Measurements from ENCODE around the gene SAG.
"Not testable (repeated sequence)": the region's sequence is repeated elsewhere in the genome, so short reads cannot be mapped to it uniquely, and the experiment has no call there.

The SAG gene

DNA sequence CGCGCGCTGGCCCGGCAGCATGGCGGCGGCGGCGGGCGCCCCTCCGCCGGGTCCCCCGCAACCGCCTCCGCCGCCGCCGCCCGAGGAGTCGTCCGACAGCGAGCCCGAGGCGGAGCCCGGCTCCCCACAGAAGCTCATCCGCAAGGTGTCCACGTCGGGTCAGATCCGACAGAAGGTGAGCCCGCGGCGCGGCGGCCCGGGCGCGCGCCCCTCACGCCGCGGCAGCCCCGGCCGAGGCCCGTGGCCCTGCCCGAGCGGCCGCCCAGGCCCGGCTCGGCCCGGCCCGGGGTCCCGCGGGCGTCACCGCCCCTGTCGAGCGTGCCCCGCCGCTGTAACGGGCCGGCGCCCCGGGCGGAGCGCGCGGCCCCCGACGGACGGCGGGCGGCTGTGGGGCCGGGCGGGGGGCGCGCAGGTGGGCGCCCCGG lies 46.9 kb downstream of the SAG start:
- no peak for DNase-seq (ENCODE audit: low spot score)

DNA sequence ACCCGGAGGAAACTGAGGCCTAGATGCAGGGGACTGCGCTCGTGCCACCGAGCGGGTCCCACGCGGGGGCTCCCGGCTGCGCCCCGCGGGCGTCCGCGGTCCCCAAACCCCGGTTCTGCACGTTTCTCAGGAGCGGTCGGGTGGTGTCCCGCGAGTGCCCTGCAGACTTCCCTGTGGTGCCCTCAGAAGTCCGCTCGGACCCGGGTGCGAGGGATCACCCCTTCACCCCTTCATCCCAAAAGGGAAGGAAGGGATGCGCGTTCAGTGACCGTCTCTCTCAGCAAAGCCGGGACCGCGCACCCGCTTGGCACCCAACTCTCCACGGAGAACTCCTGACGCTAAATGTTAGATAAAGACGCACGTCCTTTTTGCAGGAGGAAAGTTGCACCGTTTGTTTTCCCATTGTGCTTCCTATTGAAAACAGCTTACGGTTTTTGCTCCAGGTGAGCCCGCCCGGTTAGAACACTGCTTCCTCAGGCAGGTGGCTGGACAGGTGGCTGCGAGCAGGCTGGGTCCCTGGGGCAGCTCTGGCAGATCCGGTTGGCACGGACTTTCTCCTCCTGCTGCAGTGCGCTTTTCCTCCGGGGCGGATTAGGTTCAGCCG lies 47.5 kb downstream of the SAG start:
- no peak for DNase-seq (ENCODE audit: low spot score)

DNA sequence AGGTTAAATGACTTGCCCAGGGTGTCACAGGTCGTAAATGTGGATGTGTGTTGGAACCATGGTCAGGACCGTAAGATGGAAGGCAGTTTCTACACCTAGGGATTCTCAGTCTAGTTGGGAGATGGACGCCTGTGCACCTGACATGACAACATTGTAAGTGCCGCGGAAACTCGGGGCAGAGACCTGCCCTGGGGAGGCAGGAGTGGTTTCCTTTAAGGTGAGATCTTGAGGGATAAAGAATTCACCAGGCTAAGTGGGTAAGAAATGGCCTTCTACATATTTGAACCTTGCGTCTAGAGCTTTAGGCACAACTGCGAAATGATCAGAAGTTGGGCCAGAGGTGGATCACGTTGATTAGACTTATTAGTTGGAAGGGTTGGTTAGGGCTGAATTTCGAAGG lies 48.3 kb downstream of the SAG start:
- no peak for DNase-seq (ENCODE audit: low spot score)

DNA sequence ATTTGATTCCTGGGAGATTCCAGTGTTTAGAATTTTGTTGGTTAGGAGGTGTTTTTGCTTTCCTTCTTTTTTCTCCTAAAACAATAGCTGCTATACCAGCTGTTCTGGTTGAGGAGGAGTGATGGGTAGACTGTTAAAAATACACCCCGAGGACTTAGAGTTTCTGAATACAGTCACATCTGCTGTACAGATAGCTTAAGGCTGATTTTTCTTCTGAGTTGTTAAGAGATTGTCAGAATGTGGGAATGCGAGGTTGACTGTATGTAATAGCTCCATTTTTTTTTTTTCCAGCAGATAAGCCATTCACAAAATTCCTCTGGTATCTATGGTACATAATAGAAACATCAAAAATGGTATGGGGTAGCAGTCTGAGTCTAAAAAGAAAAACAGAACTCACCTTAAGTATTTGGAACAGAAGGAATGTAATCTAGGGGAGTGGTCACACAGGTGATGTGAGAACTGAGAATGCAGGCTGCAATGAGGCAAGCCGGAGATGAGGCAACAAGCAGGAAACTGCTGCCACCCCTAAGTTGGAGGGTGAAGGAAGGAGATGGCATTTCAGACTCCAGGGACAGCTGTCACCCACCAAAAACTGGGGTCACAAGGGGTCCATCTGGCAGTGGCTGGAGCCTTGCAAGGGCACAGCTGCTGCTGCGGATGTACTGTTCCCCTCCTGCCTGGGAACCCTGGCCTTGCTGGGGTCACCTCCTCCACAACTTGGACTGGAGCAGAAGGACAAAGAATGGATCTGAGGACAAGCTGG lies 49.1 kb downstream of the SAG start:
- DNase-seq (ENCODE audit: low spot score): no peak

DNA sequence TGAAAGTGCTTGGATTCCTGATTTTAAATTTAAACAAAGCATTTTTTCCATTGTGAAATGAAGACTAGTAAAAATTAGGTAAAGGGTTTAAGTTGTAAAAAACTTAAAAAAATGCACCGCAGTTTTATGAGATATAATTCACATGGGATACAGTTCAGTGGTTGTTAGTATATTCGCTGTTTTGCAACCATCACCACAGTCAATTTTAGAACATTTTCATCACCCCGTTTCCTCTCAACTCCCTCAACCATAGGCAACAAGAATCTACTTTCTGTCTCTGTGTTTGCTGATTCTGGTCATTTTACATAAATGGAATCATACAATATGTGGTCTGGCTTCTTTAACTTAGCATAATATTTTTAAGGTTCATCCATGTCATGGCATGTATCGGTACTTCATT lies 50.7 kb downstream of the SAG start:
- DNase-seq (ENCODE audit: low spot score): no peak

DNA sequence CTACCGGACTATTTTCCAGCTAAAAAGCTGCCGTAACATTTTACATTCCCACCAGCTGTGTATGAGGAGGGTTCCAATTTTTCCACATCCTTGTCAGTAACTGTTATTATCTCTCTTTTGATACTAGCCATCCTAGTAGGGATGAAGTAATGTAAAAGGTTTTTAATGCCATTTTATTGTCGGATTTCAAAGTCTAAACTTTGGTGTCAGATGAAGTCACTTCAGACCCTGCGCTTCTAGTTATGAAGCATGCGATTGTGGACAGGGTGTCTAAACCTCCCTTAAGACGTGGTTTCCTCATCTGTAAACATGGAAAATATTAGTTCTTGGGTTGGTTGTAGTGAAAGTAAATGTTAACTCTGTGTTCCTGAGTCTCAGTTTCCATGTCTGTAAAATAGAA lies 51.3 kb downstream of the SAG start:
- no peak for DNase-seq (ENCODE audit: low spot score)

DNA sequence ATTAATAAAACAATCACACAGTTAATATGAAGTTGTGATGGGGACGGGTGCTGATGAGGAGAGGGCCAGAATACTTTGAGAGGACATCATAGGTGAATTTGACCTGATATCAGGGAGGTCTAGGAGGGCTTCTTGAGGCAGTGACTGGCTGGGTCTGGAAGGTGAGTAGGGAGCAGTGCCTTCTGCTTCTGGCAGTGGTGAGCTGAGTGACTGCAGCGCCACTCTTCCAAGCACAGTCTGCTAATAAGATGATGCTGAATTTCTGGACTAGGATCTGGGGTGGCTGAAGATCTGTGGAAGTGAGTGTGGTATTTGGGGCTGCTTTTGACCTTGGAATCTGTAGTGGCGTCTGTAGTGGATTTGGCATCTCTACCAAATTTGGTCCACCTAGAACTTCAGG lies 52.2 kb downstream of the SAG start:
- DNase-seq (ENCODE audit: low spot score): no peak

DNA sequence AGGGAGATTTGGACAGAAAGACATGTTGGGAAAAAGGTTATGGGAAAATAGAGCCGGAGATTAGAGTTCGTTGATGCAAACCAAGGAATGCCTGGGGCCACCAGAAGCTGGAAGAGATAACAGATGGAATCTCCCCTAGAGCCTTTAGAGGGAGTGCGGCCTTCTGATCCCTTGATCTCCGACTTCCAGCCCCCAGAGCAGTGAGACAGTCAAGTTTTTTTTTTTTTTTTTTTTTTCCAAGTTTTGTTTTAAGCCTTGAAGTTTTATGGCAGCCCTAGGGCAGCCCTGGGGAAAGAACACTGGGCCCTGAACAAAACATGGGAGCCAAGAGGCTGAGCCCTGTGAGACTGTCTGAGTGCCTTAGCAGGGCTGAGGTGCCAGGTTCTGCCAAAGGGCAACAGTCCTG lies 53.2 kb downstream of the SAG start:
- DNase-seq (ENCODE audit: low spot score): no peak

DNA sequence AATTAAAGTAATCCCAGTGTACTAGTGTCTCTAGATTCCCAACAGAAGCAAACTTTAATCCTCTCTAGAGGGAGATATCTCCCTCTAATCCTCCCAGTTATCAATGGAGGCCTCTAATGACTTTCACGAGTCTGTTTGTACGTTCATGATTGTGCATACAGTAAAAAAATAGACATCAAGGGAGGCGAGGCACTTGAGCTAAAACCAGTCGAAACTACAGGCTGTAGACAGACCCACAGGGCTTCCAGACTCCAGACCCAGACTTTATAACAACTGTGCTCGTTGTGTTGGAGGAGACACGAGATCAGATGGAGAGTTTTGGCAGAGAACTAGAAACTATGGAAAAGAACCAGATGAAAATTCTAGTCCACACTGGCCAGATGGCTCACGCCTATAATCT lies 53.7 kb downstream of the SAG start:
- no peak for DNase-seq (ENCODE audit: low spot score)

DNA sequence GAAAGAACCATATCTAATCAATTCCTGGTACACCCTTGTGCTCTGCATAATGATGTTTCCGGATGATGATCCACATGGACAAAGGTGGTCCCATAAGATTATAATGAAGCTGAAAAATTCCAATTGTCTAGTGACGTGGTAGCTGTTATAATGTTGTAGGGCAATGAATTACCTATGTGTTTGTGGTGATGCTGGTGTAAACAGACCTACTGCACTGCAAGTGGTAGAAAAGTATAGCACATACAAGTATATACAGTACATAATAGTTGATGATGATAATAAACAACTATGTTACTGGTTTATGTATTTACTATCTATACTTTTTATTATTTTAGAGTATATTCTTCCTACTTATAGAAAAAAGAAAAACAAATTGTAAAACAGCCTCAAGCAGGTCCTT lies 55.1 kb downstream of the SAG start:
- no peak for DNase-seq (ENCODE audit: low spot score)

DNA sequence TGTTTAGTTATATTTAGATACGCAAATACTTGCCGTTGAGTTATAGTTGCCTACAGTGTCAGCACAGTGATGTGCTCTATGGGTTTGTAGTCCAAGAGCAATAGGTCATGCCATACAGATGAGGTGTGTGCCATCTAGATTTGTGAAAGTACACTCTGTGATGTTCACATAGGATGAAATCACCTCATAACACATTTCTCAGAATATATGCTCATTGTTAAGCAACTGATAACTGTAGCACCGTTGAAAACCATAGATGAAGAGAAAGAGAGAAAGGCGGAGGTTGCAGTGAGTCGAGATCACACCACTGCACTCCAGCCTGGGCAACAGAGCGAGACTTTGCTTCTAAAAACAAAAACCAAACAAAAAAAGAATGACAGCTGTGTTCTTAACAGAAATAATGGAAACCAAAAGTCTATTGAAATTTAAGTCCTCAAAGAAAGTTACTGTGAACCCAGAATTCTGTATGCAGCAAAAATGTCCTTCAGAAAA lies 56.2 kb downstream of the SAG start:
- no peak for DNase-seq (ENCODE audit: low spot score)

DNA sequence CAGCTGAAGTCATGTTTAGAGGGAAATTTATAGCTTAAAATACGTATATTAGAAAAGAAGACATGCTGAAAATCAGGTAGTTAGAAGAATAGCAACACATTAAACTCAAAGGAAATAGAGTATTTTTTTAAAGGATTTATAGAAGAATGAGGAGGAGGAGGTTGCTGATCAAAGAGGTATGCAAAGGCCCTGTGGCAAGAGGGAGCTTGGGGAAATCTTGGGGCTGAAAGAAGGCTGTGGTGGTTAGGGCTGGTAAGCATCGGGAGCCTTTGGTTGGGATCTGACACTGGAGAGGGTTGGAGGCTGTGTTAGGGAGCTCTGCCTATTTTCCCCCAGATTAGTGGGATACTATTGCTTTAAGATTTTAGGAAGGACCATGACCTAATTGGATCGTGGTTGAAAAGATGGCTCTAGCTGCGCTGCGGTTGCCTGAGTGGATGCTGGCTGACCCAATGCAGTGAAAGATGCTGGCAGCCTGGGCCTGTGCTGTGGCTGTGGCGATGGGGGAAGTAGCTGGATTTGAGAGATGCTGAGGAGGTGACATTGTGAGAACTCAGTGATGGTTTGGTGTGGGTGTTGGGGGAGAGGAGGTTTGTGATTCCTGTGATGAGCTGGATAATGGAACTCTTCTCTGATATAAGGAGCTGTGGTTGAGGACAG lies 58.4 kb downstream of the SAG start:
- no peak for DNase-seq (ENCODE audit: low spot score)

DNA sequence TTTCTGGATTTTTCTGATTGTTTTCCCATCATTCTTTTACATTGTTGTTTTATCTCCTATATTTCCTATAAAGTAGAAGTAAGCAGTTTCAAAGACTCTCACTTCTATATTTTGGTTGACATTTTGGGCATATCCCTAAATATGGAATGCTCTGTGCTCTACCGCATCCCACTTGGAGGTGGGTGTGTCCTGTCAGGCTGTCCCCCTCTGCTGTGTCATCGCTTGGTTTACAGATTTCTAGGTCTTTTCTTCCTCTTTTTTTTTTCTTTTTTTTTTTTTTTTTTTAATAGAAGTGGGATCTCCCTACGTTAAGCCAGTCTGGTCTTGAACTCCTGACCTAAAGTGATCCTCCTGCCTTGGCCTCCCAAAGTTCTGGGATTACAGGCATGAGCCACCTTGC lies 60.0 kb downstream of the SAG start:
- DNase-seq (ENCODE audit: low spot score): no peak

DNA sequence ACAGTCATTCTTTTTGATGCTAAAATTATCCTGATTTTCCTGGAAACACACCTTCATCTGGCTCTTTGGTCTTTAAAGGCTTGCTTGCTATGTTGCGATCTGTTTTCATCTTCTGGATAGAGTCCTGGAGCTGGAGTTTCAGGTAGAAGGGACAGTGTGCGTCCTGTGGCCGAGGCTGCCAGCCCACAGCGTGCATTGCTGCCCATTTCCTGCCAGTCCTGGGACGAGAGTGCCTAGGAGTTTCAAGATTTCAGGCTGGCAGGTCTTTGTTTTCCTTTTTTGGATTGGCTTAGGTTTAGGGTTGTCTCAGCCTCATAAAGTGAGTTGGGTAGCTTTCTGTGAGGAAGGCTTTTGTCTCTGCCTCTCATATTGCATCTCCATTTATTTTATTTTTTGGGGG lies 61.1 kb downstream of the SAG start:
- DNase-seq (ENCODE audit: low spot score): no peak

DNA sequence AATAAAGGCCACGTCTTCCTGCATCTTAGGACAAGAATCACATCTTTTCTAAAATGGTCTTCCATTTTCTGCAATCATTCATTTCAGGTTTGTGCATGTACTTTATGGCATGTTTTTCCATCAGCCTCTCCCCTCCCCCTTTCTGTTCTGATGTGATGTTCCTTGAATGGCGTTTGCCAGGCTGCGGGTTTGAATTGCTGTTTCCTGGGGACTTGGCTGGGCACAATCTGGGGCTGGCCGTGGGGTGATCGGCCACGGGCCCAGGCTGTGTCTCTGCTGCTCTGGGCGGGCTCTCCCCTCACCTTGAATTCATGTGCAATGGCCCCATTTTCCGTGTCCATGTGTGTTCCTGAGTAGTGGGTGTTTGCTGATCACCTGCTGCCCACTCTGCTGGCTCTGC lies 61.8 kb downstream of the SAG start:
- DNase-seq (ENCODE audit: low spot score): no peak

DNA sequence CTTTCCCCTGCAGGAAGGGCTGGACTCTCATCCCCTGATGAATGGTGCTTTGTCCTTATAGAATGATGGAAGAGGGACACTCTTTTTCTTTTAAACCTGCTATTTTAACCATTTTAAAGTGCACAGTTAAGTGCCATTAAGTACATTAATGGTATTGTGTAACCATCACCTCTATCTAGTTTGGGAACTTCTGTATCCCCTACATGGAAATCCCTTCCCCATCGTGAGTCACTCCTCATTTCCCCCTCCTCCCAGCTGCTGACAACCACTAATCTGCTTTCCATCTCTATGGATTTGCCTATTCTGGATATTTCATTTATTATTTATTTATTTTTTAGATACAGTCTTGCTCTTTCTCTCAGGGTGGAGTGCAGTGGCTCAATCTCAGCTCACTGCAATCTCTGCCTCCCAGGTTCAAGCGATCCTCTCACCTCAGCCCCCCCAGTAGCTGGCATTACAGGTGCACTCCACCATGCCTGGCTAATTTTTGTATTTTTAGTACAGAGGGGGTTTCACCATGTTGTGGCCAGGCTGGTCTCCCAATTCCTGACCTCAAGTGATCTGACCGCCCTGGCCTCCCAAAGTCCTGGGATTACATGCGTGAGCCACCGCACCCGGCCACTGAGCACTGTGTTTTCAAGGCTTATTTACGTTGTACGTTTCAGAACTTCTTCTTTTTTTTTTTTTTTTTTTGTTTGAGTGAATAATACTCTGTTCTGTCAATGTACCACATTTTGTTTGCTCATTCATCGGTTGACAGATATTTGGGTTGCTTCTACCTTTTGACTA lies 62.5 kb downstream of the SAG start:
- DNase-seq (ENCODE audit: low spot score): no peak

DNA sequence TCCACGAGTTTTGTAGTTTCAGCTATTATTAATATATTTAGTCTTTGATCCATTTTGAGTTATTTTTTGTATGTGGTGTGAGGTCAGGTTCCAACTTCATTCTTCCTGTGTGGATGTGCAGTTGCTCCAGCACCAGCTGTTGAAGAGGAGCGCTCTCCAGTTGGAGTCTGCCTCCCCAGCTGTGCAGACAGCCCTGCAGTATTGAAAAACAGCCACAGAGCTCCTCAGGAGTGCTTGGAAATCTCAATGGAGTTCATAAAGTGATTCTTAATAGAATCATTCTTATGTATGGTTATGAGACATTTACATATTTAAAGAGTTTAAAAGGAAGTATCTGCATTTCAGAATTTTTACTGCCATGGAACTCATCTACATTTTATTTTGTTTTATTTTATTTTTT lies 64.0 kb downstream of the SAG start:
- no peak for DNase-seq (ENCODE audit: low spot score)

DNA sequence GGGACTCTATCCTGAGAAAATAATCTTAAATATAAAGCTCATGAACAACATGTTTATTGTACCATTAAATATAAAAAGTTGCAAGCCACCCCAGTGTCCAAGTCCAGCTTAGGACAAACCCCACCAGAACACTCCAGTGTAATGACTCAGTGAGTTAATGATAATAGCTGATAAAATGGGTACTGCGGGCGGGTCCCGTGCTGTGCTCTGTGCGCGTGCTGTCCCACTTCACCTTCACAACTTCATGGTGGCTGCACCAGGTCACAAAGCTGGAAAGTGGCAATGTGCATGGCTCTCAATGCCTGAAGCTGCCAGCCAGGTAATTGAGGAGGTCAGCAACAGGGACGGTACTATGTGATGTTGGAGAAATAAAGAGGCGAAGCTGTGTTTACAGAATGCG lies 65.2 kb downstream of the SAG start:
- no peak for DNase-seq (ENCODE audit: low spot score)

DNA sequence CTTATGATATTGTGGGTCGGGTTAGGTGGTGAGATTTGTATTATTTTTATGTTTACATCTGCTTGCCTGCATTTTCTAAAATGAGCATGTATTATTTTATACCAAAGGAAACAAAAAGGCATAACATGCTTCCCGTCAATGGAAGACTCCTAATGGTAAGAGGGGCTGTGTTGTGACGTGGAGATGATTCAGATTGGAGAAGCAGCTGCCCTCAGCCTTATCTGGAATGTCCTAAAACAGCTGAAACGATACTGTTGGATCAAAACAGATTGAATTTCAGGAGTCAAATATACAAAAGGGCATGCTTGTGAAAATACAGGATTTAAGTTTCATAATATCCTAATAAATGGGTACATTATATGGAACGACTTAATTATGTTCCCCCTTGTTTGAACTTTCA lies 65.7 kb downstream of the SAG start:
- DNase-seq (ENCODE audit: low spot score): no peak

DNA sequence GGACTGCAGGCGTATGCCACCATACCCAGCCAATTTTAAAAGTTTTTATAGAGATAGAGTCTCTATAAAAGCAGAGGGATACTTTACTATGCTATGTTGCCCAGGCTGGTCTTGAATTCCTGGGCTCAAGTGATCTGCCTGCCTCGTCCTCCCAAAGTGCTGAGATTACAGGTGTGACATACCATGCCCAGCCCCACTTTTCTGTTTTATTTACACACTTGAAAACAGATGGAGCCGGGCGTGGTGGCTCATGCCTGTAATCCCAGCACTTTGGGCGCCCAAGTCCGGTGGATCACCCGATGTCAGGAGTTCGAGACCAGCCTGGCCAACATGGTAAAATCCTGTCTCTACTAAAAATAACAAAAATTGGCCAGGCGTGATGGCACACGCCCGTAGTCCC lies 67.2 kb downstream of the SAG start:
- not testable (repeated sequence) for DNase-seq (ENCODE audit: low spot score)

DNA sequence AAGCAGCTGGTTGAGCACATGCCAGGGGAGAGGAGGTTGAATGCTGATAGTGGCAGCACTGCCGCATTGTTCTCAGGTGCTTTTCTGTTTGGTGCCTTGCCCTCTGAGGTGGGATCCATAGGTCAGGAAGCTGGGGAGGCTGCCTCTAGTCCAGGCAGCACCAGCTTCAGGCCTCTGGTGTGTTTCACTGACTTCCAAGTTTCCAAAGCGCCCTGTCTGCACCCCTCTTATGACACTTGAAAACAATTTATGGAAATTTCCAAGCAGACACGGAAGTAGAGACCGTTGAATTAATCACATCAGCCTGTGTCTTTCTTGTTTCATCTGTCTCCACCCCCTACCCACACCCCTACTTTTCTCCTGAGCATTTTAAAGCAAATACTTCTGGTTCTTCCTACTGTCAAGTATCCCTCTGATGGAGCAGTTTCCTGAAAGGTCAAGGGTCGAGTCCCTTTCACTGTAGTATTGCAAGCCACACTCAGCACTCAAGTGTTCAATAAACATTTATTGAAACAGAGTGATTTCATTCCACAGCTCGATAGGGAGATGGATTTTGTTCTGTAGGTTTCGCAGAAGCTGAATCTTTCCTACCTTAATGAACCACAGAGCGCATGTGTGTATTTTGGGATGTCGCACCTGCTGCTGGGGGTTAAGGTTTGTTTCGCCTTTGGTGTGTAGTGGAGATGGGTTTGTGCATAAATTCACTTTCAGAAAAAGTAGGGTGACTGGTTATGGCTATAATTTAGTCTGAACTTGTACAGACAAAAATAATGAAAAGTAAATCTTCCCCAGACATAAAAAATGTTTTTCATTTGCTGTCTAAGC lies 68.1 kb downstream of the SAG start:
- DNase-seq (ENCODE audit: low spot score): no peak

Measured in SK-N-DZ (cell line).